Activated B cell treated with CpG ODN at 0.5 μM for 24 hours (primary cell): ENCODE results near the gene ZNF443. TPM values are rescaled to one million over a fixed set of nuclear protein-coding genes. Genes with fewer than 3 reads are reported as not detected.
"Not testable (repeated sequence)": the region's sequence is repeated elsewhere in the genome, so short reads cannot be mapped to it uniquely, and the experiment has no call there.

ENCODE experiments used
- ATAC-seq: fragments of 200-7000 bp; cut with Tn5 transposase; one replicate; pipeline ENCODE4 v1.10.0; 2021; ENCODE audit warnings: low read depth, mild to moderate bottlenecking, moderate library complexity
- CTCF ChIA-PET: fragments of 350-600 bp; sonication (Branson Sonifier 250); formaldehyde crosslinking; loops from one replicate; lab custom pipeline; 2021; ENCODE audit warnings: antibody characterized with exemption; lab: Charles Lee
- POLR2A ChIA-PET: fragments of 350-600 bp; sonication (Branson Sonifier 250); formaldehyde crosslinking; loops from one replicate; lab custom pipeline; 2021; ENCODE audit warnings: antibody characterized with exemption; lab: Charles Lee
- DNase-seq: peaks from one replicate; pipeline ENCODE4 v3.0.0; 2022
- H3K27ac Mint-ChIP-seq: one replicate; pipeline ENCODE4 v1.8.0; 2020; ENCODE audit warnings: mixed read lengths
- H3K27me3 Mint-ChIP-seq: one replicate; pipeline ENCODE4 v1.8.0; 2021; ENCODE audit warnings: mixed read lengths
- H3K36me3 Mint-ChIP-seq: one replicate; pipeline ENCODE4 v1.8.0; 2021; ENCODE audit warnings: low read depth, mixed read lengths
- H3K4me1 Mint-ChIP-seq: one replicate; pipeline ENCODE4 v1.8.0; 2021; ENCODE audit warnings: mixed read lengths
- H3K4me3 Mint-ChIP-seq: one replicate; pipeline ENCODE4 v1.8.0; 2020; ENCODE audit warnings: mild to moderate bottlenecking, mixed read lengths
- H3K9me3 Mint-ChIP-seq: one replicate; pipeline ENCODE4 v1.8.0; 2020; ENCODE audit warnings: mixed read lengths
- intact Hi-C: fragments of 100-400 bp; cut with micrococcal nuclease; formaldehyde crosslinking; loops from one replicate; pipeline ENCODE4 v1.15.1; 2024
- total RNA-seq: library from RNA; stranded (reverse); gene quantifications from 2 replicates; pipeline ENCODE4 v1.2.3, GENCODE V29; 2022
- TF ChIP-seq, protein P1 (sequence below): fragments of 200-600 bp; IDR thresholded peaks from one replicate; pipeline ENCODE4 v1.8.0; 2022; ENCODE audit warnings: antibody characterized with exemption, mild to moderate bottlenecking

Gene ZNF443
- total RNA-seq, 1 donor from 2014 or later = 3.5 TPM

DNA sequence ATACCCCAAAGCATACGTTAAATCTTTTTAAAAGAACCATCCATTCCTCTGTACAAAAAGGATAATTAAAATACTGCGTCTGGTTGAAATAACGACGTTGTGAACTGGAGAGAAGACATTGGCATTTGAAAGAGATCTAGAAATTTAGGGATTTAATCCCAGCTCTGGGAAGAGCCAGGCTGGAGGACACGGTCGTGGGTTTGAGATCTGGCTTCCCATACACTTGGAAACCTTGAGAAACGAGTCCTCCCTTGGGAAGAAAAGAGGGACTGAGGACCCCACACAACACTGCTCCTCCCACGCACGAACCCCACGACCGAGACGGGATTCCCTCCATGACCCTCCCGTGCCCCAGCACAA lies 43.2 kb upstream of the ZNF443 start:
- H3K4me3 Mint-ChIP-seq = peak overlapping the region; percentile 96
- no peaks in the 10 kb centered on the region for H3K27me3 Mint-ChIP-seq
- peaks cover 35% of the 10 kb centered on the region for H3K4me1 Mint-ChIP-seq
- TF ChIP-seq, protein P1, sequence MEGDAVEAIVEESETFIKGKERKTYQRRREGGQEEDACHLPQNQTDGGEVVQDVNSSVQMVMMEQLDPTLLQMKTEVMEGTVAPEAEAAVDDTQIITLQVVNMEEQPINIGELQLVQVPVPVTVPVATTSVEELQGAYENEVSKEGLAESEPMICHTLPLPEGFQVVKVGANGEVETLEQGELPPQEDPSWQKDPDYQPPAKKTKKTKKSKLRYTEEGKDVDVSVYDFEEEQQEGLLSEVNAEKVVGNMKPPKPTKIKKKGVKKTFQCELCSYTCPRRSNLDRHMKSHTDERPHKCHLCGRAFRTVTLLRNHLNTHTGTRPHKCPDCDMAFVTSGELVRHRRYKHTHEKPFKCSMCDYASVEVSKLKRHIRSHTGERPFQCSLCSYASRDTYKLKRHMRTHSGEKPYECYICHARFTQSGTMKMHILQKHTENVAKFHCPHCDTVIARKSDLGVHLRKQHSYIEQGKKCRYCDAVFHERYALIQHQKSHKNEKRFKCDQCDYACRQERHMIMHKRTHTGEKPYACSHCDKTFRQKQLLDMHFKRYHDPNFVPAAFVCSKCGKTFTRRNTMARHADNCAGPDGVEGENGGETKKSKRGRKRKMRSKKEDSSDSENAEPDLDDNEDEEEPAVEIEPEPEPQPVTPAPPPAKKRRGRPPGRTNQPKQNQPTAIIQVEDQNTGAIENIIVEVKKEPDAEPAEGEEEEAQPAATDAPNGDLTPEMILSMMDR = no peak
- peak overlapping the region; percentile 35 for H3K27ac Mint-ChIP-seq
- POLR2A ChIA-PET = interaction anchor here (0.5 to 4.1 kb wide), 5 partner anchors 11 to 419 kb away, joined by 3 to 37 read pairs (median 5); partner anchors contain the start of genes ZNF443 and ZNF563
- intact Hi-C loops = loop anchor here (1.0 to 10.0 kb wide), 5 partner anchors 11 to 189 kb away; partner anchors contain the start of genes ZNF44, ZNF443, ZNF564 and ZNF799
- H3K36me3 Mint-ChIP-seq = peaks cover 7% of the 10 kb centered on the region
- H3K9me3 Mint-ChIP-seq = no peaks in the 10 kb centered on the region
- no peak for DNase-seq
- CTCF ChIA-PET = interaction anchor here (1.4 kb wide), 1 partner anchor 11 kb away, joined by 5 read pairs; no protein-coding TSS in a partner anchor
- ATAC-seq = no peak

DNA sequence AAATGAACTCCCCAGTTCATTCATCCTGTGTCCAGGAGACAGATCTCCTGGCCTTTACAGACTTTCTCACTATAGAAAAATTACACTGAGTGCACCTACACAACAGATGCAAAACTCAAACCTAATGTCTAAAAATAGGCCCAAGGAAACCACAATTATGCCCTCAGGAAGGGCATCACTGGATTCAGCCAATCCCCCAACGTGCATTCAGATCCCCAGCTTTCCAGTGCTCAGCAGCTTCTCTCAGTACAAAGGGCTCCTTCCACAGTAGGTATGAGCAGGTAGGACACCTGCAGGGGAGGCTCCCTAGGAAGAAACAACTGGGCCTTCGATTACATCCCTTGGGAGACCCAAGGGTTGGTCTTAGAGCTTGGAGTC lies 41.7 kb upstream of the ZNF443 start:
- TF ChIP-seq, protein P1 = no peak
- peak overlapping the region; percentile 42 for H3K27ac Mint-ChIP-seq
- H3K4me1 Mint-ChIP-seq = peaks cover 45% of the 10 kb centered on the region
- ATAC-seq (no peak), DNase-seq (no peak)
- peak overlapping the region; percentile 52 for H3K4me3 Mint-ChIP-seq
- peaks cover 7% of the 10 kb centered on the region for H3K36me3 Mint-ChIP-seq
- ChIA-PET POLR2A (interaction anchor here (1.0 to 4.1 kb wide), 3 partner anchors 9 to 117 kb away, joined by 3 to 37 read pairs (median 4); partner anchors contain the start of gene ZNF442), CTCF (interaction anchor here (1.0 kb wide), 1 partner anchor 13 kb away, joined by 3 read pairs; no protein-coding TSS in a partner anchor)
- intact Hi-C loops = loop anchor here (10.0 kb wide), 1 partner anchor 188 kb away; the partner anchor contains the start of gene ZNF44
- no peaks in the 10 kb centered on the region for H3K9me3 Mint-ChIP-seq
- H3K27me3 Mint-ChIP-seq = no peaks in the 10 kb centered on the region

DNA sequence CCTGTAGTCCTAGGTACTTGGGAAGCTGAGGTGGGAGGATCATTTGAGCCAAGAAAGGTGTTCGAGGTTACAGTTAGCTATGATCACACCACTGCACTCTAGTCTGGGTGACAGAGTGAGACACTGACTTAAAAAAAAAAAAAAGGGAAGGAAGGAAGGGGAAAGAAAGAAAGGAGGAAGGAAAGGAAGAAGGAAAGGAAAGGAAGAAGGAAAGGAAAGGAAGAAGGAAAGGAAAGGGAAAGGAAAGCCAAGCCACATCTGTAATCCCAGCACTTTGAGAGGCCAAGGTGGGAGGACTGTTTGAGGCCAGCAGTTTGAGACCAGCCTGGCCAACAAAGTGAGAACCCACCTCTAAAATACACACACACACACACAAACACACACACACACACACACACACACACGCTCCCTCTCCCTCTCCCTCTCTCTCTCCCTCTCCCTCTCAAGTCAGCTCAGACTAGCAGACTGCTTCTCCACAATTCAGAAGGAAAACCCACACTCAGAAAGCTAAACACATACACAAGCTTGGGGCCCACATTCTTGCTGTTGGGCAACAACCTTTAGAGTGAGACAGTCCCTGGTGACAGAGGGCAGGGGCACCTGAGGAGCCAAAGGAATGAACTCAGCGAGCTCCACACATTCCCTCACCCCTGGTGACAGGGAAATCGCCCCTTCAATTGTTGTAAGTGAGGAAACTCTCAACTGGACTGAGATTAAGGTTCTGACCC lies 41.1 kb upstream of the ZNF443 start:
- POLR2A ChIA-PET = interaction anchor here (1.1 to 4.1 kb wide), 3 partner anchors 9 to 41 kb away, joined by 4 to 37 read pairs (median 14); partner anchors contain the start of gene ZNF443
- TF ChIP-seq, protein P1 = no peak
- intact Hi-C loops = loop anchor here (10.0 kb wide), 1 partner anchor 187 kb away; the partner anchor contains the start of gene ZNF44

DNA sequence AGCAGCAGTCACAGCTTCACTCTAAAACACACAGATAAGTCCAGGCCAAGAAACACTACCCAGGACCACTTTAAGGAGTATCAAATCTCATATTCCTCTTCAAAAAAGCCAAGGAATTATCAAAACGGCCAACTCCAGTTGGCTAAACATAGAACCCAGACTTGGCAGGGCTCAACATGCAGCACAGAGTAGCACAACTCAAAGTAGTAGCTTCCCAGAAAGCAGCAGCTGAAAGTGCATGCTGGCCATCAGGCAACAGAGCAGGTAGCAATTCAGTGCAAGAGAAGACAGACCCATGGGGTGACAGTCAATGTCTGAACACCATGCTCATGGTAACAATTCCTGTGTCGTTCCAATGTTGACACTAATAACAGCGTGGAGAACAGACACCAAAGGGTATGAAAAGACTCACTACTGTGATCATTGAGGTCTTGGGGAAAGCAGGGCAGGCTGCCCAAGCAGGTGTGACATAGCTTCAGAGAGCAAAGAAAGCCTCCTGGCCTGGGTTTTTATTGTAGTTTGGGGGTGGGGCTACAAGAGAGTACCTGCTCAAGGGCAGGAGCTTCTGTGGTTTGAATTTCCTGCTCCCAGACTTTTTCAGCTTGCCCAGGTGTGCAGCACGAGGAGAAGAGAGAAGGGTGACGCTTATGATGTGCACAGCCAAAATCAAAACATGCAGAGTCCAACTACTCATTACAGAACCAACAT lies 37.6 kb upstream of the ZNF443 start:
- Mint-ChIP-seq H3K27me3 (no peaks in the 10 kb centered on the region), H3K36me3 (peaks cover 2% of the 10 kb centered on the region), H3K9me3 (no peaks in the 10 kb centered on the region), H3K4me3 (no peak overlapping the region), H3K4me1 (peaks cover 30% of the 10 kb centered on the region), H3K27ac (no peak overlapping the region)
- ChIA-PET CTCF (no interaction called here), POLR2A (no interaction called here)
- DNase-seq = no peak
- ATAC-seq = no peak
- intact Hi-C loops = no loop called here
- TF ChIP-seq, protein P1 = no peak

More for the DNA sequence above, 41.1 kb upstream of the ZNF443 start:
- Mint-ChIP-seq H3K4me1 (peaks cover 45% of the 10 kb centered on the region), H3K27ac (peak overlapping the region; percentile 83), H3K27me3 (no peaks in the 10 kb centered on the region), H3K4me3 (peak overlapping the region; percentile 58), H3K9me3 (no peaks in the 10 kb centered on the region), H3K36me3 (peaks cover 7% of the 10 kb centered on the region)
- ATAC-seq = no peak
- CTCF ChIA-PET = interaction anchor here (1.0 kb wide), 1 partner anchor 13 kb away, joined by 3 read pairs; no protein-coding TSS in a partner anchor
- no peak for DNase-seq

DNA sequence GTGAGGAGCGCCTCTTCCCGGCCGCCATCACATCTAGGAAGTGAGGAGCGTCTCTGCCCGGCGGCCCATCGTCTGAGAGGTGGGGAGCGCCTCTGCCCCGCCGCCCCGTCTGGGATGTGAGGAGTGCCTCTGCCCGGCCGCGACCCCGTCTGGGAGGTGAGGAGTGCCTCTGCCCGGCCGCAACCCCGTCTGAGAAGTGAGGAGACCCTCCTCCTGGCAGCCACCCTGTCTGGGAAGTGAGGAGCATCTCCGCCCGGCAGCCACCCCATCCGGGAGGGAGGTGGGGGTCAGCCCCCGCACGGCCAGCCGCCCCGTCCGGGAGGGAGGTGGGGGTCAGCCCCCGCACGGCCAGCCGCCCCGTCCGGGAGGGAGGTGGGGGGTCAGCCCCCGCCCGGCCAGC lies 26.8 kb upstream of the ZNF443 start:
- H3K4me1 Mint-ChIP-seq, ATAC-seq, CTCF ChIA-PET, H3K27ac Mint-ChIP-seq, H3K27me3 Mint-ChIP-seq, intact Hi-C loops, DNase-seq, POLR2A ChIA-PET, H3K4me3 Mint-ChIP-seq: not testable (repeated sequence)
- Mint-ChIP-seq H3K9me3 (peaks cover 27% of the 10 kb centered on the region), H3K36me3 (peaks cover 47% of the 10 kb centered on the region)
